Right ventricle myocardium inferior (tissue), 1 donor: Measurements from ENCODE around the gene CEP19. TPM values are rescaled to one million over a fixed set of nuclear protein-coding genes. Genes with fewer than 3 reads are reported as not detected.
A peak's percentile ranks its signal among the peaks of the same experiment; 100 is the strongest.
"Not testable (repeated sequence)": the region's sequence is repeated elsewhere in the genome, so short reads cannot be mapped to it uniquely, and the experiment has no call there.

Experiments used
- ATAC-seq: fragments of 200-7000 bp; cut with Tn5 transposase; one replicate; pipeline ENCODE4 v1.9.1; 2020; ENCODE audit warnings: mild to moderate bottlenecking, moderate library complexity
- DNase-seq: peaks from one replicate; pipeline ENCODE4 v3.0.0; 2021; ENCODE audit errors: missing footprints
- intact Hi-C: fragments of 100-400 bp; cut with DNase I; formaldehyde crosslinking; loops from one replicate; pipeline ENCODE4 v1.11.0; 2022
- total RNA-seq: library from RNA; stranded (reverse); fragmentation: NEBNext Ultra II Directional; extraction: Animal tissue kit (Norgen Biotek cat#: 25700); gene quantifications from one replicate; pipeline ENCODE4 v1.2.1, GENCODE V29; 2021
- donor health status: DM: no; HTN: yes; CAD: no; lungs with severe emphysema.

Gene CEP19
- total RNA-seq, 1 donor from 2014 or later: 1.9 TPM

DNA sequence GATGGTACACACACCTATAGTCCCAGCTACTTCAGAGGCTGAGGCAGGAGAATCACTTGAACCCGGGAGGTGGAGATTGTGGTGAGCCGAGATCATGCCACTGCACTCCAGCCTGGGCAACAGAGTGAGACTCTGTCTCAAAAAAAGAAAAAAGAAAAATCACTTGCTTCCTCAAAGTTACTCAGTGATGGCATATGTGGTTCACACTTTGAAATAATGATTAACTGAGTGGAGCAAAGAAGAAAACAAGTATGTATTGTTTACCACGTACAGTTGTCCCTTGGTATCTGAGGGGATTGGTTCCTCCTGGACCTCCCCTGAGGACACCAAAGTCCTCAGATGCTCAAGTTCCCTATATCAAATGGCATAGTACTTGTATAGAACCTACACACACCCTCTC, 5.1 kb upstream of the CEP19 start:
- DNase-seq, ATAC-seq, intact Hi-C loops: not testable (repeated sequence)

DNA sequence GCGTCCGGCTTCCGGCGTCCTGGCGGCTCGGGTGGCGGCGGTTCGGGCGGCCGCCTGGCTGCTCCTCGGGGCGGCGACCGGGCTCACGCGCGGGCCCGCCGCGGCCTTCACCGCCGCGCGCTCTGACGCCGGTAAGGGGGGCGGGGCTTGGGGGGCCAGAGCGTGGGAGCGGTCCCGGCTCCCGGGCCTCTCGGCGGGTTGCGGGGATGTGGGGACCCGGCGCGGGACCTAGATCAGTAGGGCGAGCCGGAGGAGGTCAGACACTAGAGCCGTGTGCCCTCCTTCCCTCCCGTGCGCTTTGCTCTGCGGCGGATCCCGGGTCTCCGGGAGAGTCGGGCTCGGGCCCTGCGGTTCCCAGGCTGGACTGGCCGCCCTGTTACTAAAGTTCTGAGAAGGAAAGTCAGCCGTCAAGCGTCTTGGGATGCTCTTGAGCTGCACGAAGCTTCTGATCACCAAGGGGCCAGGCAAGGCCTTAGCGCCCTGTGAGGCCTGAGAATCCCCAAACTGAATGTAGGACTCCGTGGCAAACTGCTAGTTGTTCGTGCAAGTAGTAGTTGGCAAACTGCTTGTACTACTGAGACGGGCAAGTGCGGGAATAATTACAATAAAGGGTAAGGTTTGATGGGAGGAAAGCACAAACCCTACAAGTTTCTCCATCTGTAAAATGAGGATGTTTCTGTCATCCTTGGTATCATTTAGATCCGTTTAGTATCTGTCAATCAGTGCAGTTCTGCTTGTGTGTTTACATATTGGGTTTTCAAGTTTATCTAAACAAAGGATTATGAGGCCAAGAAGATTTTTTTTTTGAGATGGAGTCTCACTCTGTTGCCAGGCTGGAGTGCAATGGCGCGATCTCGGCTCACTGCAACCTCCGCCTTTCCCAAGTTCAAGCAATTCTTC, 714 bp upstream of the CEP19 start:
- intact Hi-C loops: no loop called here
- DNase-seq: peak; percentile 85
- peak; percentile 86 for ATAC-seq

DNA sequence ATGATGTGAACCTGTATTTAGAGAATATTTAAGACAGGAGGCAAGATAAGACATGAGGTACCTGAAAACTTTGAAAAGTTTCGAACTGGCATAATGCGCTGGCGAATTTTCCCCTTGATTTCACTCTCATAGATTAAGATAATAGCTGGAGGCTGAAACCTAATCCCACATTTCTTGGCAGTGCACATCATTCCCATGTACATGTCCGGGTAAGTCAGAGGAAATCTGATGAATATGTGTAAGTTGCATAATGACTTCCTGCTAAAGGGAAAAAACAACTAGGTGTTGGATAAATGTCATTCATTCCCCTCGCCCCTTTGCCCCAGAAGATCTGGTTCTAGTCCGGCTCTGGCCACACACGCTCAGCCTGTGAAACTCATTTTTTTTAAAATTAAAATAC, 3.6 kb downstream of the CEP19 start:
- DNase-seq (no peak), ATAC-seq (no peak)
- intact Hi-C loops: no loop called here

DNA sequence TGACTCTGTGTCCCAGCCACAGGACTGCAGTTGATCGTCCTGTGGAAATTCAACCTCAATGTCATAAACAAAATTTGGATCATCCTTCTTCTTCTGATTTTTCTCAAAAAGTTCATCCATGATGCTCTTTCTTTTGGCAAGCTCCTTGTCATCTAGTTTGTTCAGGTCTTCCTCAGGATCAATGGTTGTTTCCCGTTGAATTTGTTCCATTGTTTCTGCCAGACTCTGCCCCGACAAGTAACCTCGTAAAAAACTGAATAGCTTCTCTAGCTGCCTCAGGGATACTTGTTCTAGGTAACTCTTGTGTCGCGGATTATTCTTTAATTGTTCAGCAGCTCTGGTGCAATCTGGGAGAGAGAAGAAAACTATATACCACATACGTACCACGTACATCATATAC, 4.5 kb downstream of the CEP19 start:
- intact Hi-C loops: no loop called here
- no peak for ATAC-seq

DNA sequence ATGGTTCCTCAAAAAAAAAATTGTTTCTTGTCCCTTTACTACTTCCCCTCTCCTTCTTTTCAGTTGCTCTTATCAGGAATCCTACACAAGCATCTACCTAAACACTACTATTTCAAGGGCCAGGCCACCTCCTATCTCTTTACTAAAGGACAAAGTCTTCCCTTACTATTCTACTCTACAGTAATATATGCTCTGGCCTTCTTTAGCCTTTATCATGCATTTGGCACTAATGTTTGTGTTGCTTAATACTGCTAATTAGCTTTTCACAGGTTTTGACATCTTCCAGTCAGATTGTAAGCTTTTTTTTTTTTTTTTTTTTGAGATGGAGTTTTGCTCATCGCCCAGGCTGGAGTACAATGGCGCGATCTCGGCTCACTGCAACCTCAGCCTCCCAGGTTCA, 5.3 kb downstream of the CEP19 start:
- ATAC-seq (no peak), DNase-seq (no peak)
- intact Hi-C loops: no loop called here

More for the DNA sequence above, 4.5 kb downstream of the CEP19 start:
- no peak for DNase-seq

DNA sequence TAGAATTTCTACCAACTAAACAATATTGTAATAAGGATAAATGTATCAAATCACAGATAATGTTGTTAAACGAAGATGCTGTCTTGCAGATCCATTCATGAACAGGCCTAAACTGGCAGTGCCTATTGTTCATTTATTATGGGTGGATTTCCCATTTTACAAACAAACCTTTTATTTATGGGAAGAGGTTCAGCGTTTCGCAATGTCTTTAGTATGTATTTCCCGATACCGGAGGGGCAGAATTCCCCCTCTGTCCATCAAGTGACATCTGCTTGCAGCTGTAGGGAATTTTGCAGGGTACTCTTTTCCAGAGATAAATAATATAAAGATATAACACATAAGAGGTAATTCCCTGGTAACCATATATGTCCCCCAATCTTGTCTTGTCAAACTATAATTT, 5.7 kb downstream of the CEP19 start:
- no peak for DNase-seq
- no peak for ATAC-seq
- intact Hi-C loops: no loop called here

DNA sequence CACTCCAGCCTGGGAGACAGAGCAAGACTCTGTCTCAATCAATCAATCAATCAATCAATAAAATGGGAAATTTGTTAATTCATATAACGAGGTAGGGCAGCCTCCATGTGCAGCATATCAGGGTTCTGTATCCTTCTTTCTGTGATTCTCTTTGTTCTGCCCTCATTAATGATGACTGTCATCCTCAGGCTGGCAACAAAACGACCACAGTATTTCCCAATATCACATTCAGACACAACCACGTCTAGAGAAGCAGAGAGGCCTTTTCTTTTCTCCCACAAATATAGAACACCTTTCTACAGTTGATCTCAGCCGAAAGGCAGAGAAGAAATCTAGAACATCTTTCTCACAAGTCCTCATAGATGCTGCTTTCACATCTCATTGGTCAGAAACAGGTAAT, 11.2 kb downstream of the CEP19 start:
- ATAC-seq: no peak
- intact Hi-C loops: no loop called here
- no peak for DNase-seq

DNA sequence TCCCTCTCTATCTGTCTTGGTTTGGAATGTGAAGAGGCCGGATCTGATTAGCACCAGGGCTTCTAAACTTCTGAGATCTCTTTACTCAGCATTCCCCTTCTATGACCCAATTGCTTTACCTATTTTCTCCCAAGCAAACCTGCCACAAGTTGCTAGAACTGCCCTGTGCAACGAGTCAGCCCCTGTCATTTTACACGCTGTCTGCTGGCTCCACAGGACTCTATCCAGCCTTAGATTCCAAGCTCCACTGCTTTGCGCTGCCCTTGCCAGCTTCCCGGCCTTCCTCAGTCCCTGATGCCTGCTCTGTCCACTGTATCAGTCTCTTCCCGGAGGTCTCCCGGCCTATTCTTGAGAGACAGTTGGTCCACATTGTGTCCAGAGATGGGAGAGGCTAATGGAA, 12.3 kb downstream of the CEP19 start:
- DNase-seq: no peak
- no peak for ATAC-seq
- intact Hi-C loops: no loop called here

DNA sequence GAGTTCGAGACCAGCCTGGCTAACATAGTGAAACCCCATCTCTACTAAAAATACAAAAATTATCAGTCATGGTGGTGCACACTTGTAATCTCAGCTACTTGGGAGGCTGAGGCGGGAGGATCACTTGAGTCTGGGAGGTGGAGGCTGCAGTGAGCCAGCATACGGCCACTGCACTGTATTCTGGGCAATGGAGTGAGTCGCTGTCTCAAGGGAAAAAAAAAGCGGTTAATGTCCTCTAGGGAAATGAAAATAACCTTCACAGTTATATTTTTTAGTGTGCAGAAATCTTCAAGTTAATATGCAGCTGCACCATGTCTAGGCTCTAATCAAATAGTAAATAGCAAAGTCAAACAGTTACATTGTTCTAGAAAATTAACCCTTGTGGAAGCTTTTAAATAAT, 14.8 kb downstream of the CEP19 start:
- ATAC-seq (no peak), DNase-seq (no peak)
- intact Hi-C loops: no loop called here

DNA sequence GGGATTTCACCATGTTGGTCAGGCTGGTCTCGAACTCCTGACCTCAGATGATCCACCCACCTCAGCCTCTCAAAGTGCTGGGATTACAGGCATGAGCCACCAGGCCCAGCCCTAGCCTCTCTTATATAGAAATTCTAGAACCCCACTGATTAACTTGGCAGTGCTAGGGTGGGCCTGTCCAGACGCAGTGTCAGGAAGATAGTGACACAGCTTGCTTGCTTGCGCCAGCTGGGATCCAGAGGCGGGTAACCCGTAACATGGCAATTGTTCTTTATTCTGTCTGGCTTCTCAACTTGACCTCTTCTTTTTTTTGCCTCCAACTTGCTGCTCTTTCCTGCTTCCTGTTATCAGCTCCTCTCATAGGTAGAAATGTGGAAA, 16.2 kb downstream of the CEP19 start:
- DNase-seq (no peak), ATAC-seq (no peak)
- intact Hi-C loops: no loop called here

DNA sequence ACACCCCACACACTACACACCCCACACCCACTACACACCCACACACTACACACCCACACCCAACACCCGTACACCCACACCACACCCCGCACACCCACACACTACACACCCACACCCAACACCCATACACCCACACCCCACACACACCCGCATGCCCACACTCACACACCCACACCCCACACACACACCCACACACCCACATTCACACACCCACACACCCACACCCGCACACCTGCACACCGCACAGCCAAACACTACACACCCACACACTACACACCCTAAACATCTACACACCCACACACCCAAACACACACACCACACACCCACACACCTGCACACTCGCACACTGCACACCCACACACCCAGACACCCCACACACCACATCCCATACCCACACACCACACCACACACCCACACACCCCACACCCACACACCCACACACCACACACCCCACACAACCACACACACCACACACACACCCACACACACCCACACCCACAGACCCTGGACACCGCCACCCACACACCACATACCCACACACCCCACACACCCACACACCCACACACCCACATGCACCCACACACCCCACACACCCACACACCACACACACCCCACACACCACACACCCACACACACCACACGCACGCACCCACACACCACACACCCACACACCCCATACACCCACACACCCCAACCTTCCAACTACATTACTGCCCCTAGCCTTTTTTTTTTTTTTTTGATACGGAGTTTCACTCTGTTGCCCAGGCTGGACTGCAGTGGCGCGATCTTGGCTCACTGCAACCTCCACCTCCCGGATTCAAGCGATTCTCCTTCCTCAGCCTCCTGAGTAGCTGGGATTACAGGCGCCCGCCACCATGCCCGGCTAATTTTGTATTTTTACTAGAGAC, 16.9 kb downstream of the CEP19 start:
- DNase-seq (no peak), ATAC-seq (peak; percentile 34)
- intact Hi-C loops: no loop called here

DNA sequence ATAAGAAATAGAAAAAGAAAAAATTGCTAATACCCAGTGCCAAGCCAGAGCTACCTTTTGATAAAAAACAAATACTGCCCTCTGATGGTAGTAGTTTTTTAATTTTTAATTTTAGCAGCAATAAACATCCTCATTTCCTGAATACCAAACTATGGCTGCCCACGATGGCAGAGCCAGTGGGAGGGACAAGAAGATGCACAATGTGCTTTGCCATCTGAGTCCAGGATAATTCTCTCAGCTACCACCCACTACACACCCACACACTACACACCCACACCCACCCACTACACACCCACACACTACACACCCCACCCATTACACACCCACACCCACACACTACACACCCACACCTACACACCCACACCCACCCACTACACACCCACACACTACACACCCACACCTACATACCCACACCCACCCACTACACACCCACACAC, 17.8 kb downstream of the CEP19 start:
- intact Hi-C loops: no loop called here
- ATAC-seq: no peak

DNA sequence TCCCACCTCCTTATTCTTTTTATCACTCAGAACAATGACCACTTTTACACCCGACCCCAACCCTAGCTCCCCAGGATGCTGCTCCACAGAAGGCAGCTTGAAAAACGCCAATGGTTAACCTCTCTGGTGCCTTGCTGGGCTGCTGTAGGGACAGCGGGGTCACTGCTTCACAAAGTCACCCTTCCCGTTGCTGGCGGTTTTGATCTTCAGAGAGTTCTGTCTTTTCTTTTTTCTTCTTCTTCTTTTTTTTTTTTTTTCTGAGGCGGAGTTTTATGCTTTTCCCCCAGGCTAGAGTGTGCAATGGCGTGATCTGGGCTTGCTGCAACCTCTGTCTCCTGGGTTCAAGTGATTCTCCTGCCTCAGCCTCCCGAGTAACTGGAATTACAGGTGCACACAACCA, 20.7 kb downstream of the CEP19 start:
- intact Hi-C loops: no loop called here
- DNase-seq (no peak), ATAC-seq (no peak)

More for the DNA sequence above, 17.8 kb downstream of the CEP19 start:
- no peak for DNase-seq

DNA sequence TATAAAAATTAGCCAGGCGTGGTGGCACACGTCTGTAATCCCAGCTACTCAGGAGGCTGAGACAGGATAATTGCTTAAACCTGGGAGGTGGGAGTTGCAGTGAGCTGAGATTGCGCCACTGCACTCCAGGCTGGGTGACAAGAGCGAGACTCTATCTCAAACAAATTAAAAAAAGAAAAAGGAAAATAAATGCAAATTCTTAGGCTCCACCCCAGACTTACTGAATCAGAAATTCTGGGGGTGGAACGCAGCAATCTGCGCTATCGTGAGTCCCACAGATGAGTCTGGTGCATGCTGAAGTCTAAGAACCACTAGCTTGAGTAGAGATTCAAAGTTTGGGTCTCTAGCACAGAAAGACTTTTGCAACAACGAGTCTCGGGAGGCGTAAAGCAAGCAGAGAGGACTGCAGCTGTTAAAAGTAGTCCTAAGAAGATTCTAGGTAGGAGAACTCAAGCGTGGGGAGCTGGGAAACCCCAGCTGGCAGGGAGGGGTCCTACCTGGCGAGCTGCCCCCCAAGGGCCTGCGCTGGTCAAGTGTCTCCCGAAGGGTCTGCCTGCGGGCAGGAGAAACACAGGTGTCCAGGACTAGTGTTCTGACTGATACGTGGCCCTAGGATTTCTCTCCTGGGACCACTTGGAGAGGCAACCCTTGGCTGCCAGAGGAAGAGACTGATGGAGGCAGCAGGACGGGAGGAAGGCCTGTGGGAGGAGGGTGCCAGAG, 21.9 kb downstream of the CEP19 start:
- DNase-seq: no peak
- ATAC-seq: no peak
- intact Hi-C loops: loop anchor here (10.0 kb wide), 1 partner anchor 155 kb away; no protein-coding TSS in a partner anchor

DNA sequence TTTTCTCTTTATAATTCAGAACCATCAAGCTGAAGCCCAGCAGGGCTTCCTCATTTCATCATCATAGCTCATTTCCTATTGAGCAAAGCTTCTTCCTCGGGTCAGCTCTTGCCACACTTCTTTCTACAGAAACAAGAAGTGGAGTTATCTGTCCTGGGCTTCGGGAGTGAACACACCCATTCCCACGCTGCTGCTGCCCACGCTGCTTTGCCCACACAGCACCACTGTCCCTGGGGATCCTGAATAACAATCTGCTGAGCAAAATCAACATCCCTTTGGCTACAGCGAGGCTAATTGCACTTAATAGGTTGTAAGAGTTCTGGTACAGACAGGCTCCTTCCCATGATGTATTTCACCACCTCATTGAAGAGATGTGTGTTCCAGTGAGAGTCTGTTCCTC, 23.7 kb downstream of the CEP19 start:
- ATAC-seq: peak; percentile 81
- peak; percentile 87 for DNase-seq
- intact Hi-C loops: loop anchor here (10.0 kb wide), 1 partner anchor 154 kb away; no protein-coding TSS in a partner anchor

DNA sequence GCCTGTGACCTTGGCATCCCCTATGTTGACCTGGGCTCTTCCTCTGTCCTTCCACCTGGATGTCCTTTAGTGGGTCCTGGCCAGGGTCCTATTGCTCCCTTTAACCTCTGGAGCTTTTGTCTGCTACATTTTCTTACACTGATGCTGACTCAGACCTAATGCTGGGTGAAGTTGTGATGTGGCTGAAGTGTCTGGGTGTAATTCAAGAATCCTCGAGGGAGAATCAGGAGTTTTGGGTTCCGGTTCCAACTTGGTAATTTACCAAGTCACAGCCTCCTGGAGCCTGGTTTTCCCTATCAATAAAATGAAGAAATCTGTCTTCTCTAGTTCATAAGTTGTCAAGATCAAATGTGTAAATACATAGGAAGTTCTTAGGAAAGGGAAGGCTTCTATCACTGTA, 25.6 kb downstream of the CEP19 start:
- DNase-seq (no peak), ATAC-seq (no peak)
- intact Hi-C loops: loop anchor here (10.0 kb wide), 1 partner anchor 152 kb away; no protein-coding TSS in a partner anchor

DNA sequence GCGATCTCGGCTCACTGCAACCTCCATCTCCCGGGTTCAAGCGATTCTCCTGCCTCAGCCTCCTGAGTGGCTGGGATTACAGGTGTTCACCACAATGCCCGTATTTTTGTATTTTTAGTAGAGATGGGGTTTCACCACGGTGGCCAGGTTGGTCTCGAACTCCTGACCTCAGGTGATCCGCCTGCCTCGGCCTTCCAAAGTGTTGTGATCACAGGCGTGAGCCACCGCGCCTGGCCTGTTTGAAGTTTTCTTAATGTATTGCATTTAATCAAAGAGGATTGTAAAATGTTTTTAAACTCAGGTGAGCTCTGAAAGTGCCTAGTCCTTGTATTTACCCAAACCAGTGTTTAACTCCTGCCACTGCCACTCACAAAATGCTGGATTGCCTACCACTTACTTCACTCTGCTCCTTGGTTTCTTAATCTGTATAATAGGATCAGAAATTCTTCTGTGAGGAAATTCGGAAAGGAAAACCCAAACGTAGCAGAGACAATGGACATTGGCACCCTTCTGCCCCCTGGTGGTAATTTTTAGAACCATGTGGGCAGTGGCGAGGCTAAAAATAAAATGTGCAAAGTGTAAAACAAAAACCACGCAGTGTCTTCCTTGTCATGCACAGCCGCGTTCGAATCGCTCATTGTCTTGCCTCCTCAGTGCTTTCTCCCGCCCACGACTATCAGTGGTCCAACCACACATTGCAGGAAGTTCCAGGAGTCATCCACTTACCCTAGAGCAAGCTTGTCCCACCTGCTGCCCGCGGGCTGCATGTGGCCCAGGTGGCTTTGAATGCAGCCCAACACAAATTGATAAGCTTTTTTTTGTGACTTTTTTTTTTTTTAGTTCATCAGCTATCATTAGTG, 27.3 kb downstream of the CEP19 start:
- ATAC-seq: peak; percentile 67
- intact Hi-C loops: loop anchor here (1.0 to 10.0 kb wide), 2 partner anchors 75 to 150 kb away; no protein-coding TSS in a partner anchor
- DNase-seq: no peak

DNA sequence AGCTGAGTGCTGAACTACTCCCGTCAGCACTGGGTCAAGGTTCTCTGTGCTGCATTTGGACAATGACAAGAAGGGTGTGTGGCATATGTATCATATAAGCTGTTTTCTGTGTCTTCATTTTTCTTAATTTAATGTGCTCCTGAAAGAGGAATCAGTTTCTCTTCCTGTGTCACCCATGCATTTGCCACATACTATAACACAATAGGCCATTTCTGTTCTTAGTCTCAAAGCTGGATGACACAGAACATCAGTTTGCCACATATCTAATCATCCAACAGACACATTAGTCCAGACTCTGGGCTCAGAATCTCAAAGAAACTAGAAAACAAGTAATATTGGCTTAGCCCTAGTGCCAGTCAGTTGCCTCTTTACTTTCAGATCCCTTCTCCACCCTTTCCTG, 34.1 kb downstream of the CEP19 start:
- intact Hi-C loops: no loop called here
- ATAC-seq (no peak), DNase-seq (no peak)
